T-helper 1 cell treated with Interleukin-12 subunit alpha and Interleukin-12 subunit beta and Interleukin-4 antibody, amounts not matched to agents 30 ng/mL and 1 ng/mL, for 36 hours (primary cell): ENCODE results near the gene IQSEC1. TPM values are rescaled to one million over a fixed set of nuclear protein-coding genes. Genes with fewer than 3 reads are reported as not detected.

Source experiments
- intact Hi-C: fragments of 100-400 bp; cut with micrococcal nuclease; formaldehyde crosslinking; loops from one replicate; pipeline ENCODE4 v1.15.1; 2024
- total RNA-seq: library from RNA; stranded (reverse); gene quantifications from 2 replicates; pipeline ENCODE4 v1.2.3, GENCODE V29; 2022

IQSEC1 gene
- total RNA-seq, 1 donor from 2014 or later: 54.4 TPM

GRCh38 chr3:13006216-13006990, 66.8 kb downstream of the IQSEC1 start:
- intact Hi-C loops: no loop called here

DNA sequence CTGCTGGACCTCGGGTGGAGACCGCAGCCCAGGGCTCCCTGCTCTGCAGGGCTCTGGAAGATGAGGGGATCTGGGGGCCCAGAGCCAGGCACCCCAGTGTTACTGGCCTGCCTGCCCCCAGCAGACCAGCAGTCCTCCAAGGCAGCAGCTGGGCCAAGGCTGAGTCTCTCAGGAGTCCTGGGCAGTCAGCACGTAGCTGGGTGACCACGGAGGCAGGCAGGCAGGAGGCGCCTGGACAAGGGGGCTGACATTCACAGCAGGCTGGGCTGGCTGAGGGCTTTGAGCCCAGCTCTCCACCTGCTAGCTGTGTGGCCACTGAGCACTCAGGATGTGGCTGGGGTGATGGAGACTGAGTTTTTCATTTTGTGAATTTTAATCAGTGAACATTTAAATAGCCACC, 67.9 kb downstream of the IQSEC1 start:
- intact Hi-C loops: no loop called here

GRCh38 chr3:13004376-13004775, 68.9 kb downstream of the IQSEC1 start:
- intact Hi-C loops: no loop called here

- intact Hi-C loops: loop anchor here (1.0 to 2.0 kb wide), 2 partner anchors 8 to 65 kb away; no protein-coding TSS in a partner anchor
Observed at GRCh38 chr3:13003608-13004007, 69.6 kb downstream of the IQSEC1 start.

DNA sequence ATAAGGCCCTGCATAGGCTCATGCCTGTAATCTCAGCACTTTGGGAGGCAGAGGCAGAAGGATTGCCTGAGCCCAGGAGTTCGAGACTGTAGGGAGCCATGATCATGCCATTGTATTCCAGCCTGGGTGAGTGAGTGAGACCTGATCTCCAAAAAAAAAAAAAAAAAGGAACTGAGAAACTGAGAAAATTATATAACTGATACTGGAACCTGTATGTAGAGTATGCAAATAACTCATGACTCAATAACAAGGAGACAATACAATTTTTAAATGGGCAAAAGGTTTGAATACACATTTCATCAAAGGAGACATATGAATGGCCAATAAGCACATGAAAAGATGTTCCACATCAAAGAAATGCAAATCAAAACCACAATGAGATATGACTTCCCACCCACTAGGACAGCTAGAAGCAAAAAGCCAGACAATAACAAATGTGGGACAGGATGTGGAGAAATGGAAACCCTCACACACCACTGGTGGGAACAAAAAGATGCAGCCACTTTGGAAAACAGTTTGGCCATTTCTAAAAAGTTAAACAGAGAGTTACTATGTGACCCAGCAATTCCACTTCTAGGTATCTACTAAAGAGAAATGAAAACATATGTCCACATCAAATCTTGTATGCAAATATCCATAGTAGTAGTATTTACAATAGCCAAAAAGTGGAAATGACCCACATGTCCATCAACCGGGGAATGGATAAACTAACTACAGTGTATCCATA, 70.7 kb downstream of the IQSEC1 start:
- intact Hi-C loops: loop anchor here (1.0 to 2.0 kb wide), 4 partner anchors 7 to 66 kb away; no protein-coding TSS in a partner anchor

- intact Hi-C loops: no loop called here
Observed at GRCh38 chr3:12999147-13000140, 73.8 kb downstream of the IQSEC1 start.

DNA sequence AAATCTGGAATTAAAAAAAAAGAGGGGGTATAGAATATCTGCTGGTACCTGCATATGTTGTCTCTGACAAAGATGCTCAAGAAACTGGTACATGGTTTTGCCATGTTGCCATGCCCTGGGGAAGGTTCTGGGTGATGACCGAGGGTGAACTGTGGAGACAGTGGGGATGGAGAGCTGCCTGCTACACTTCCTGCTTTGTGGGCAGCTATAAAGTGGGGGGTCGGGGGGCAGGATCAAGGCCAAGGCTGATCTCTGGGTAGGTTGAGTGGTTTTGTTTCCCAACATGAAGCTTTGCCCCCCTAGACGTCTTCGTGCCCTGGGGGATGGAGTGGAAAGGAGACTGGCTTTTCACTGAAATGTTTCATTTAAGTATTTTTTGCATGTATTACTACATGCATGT, 74.6 kb downstream of the IQSEC1 start:
- intact Hi-C loops: no loop called here

GRCh38 chr3:12997387-12997786, 75.8 kb downstream of the IQSEC1 start:
- intact Hi-C loops: no loop called here

- intact Hi-C loops: no loop called here
Observed at GRCh38 chr3:12996181-12996506, 77.1 kb downstream of the IQSEC1 start.

DNA sequence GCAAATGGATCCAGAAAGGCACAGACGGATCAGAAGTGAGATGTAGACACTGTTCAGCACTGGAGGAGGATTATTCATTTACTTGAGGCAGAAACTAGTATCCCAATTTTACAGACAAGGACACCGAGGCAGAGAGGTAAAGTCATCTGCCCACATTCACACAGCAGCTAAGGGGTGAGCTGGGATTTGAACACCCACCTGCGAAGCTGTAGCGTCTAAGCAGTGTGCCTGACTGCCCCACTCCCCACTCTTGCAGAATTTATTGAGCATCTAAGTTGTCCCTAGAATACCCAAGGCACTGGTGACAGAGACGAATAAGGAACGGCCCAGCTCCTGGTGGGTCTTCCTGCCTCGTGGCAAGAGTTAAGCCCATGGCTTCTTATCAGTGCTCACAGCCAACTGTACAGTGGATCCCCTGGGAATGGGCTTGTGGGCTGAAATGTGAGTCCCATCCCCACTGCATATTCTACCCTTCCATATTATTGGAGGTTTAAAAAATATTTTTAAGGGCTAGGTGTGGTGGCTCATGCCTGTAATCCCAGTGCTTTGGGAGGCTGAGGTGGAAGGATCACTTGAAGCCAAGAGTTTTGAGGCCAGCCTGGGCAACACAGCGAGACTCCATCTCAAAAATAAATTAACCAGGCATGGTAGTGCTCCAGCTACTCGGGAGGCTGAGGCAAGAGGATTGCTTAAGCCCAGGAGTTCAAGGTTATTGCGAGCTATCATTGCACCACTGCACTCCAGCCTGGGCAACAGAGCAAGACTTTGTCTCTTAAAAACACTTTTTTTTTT, 77.6 kb downstream of the IQSEC1 start:
- intact Hi-C loops: loop anchor here (1.0 to 2.0 kb wide), 6 partner anchors 8 to 78 kb away; partner anchors contain the start of gene IQSEC1

- intact Hi-C loops: loop anchor here (1.0 to 2.0 kb wide), 7 partner anchors 9 to 126 kb away; partner anchors contain the start of gene IQSEC1
Observed at GRCh38 chr3:12994607-12995388, 78.4 kb downstream of the IQSEC1 start.

DNA sequence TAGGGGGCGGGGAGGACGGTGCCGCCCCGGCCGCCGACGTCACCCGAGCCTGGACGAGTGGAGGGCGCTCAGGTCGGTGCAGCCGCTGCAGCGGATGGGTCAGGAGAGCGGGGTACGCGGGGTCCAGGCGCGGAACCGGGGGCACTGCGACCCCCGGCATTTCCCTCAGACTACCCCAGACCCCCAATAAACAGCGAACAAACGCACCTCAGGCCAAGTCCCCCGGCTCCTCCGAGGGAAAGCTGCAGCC, 78.9 kb downstream of the IQSEC1 start:
- intact Hi-C loops: loop anchor here (1.0 to 2.0 kb wide), 2 partner anchors 25 to 126 kb away; no protein-coding TSS in a partner anchor

GRCh38 chr3:12993517-12994356, 79.5 kb downstream of the IQSEC1 start:
- intact Hi-C loops: loop anchor here (1.0 to 2.0 kb wide), 2 partner anchors 25 to 125 kb away; no protein-coding TSS in a partner anchor

GRCh38 chr3:12992629-12993516, 80.4 kb downstream of the IQSEC1 start:
- intact Hi-C loops: no loop called here

- intact Hi-C loops: no loop called here
Observed at GRCh38 chr3:12991861-12992281, 81.4 kb downstream of the IQSEC1 start.

- intact Hi-C loops: no loop called here
Observed at GRCh38 chr3:12991481-12991837, 81.8 kb downstream of the IQSEC1 start.

GRCh38 chr3:12990781-12991480, 82.3 kb downstream of the IQSEC1 start:
- intact Hi-C loops: no loop called here
